ENCODE measurements around the gene CCNB1. TPM values are rescaled to one million over a fixed set of nuclear protein-coding genes. Genes with fewer than 3 reads are reported as not detected.
A peak's percentile ranks its signal among the peaks of the same experiment; 100 is the strongest.
"Not testable (repeated sequence)": the region's sequence is repeated elsewhere in the genome, so short reads cannot be mapped to it uniquely, and the experiment has no call there.

Gene CCNB1
- total RNA-seq: 243 and 380 TPM in 2 replicates

GRCh38 chr5:69166686-69167492, at the start of gene CCNB1:
TSS of gene CCNB1 (plus strand) at chr5:69167150. CDS start at chr5:69167263, 113 bp downstream.
- peak; percentile 63 for DNase-seq (ENCODE audit: low read depth)
- peak within 1 kb of the TSS; percentile 88 for H3K4me3 ChIP-seq (ENCODE audit: low read depth, low read length)
- TF ChIP-seq CTCF (conservative IDR thresholded peaks at IDR 0.05; ENCODE audit: low read depth, low read length): no peak

GRCh38 chr5:69129413-69129812, 37.5 kb upstream of the CCNB1 start:
- no peak for TF ChIP-seq CTCF (conservative IDR thresholded peaks at IDR 0.05; ENCODE audit: low read depth, low read length)
- peak; percentile 25 for DNase-seq (ENCODE audit: low read depth)
- H3K4me3 ChIP-seq (ENCODE audit: low read depth, low read length): no peak overlapping the region

- TF ChIP-seq CTCF (conservative IDR thresholded peaks at IDR 0.05; ENCODE audit: low read depth, low read length): no peak
- H3K4me3 ChIP-seq (ENCODE audit: low read depth, low read length): no peak overlapping the region
- no peak for DNase-seq (ENCODE audit: low read depth)
Measured at GRCh38 chr5:69130241-69130640, 36.7 kb upstream of the CCNB1 start.

- no peak for DNase-seq (ENCODE audit: low read depth)
- no peak for TF ChIP-seq CTCF (conservative IDR thresholded peaks at IDR 0.05; ENCODE audit: low read depth, low read length)
- no peak overlapping the region for H3K4me3 ChIP-seq (ENCODE audit: low read depth, low read length)
Measured at GRCh38 chr5:69131304-69131703, 35.6 kb upstream of the CCNB1 start.

- no peak overlapping the region for H3K4me3 ChIP-seq (ENCODE audit: low read depth, low read length)
- TF ChIP-seq CTCF (conservative IDR thresholded peaks at IDR 0.05; ENCODE audit: low read depth, low read length): no peak
- DNase-seq (ENCODE audit: low read depth): no peak
Measured at GRCh38 chr5:69134126-69134525, 32.8 kb upstream of the CCNB1 start.

GRCh38 chr5:69136293-69136692, 30.7 kb upstream of the CCNB1 start:
- TF ChIP-seq CTCF (conservative IDR thresholded peaks at IDR 0.05; ENCODE audit: low read depth, low read length): no peak

GRCh38 chr5:69137208-69137607, 29.7 kb upstream of the CCNB1 start:
- not testable (repeated sequence) for DNase-seq (ENCODE audit: low read depth); H3K4me3 ChIP-seq (ENCODE audit: low read depth, low read length)

More at GRCh38 chr5:69136293-69136692, 30.7 kb upstream of the CCNB1 start:
- DNase-seq (ENCODE audit: low read depth): no peak
- H3K4me3 ChIP-seq (ENCODE audit: low read depth, low read length): no peak overlapping the region
